ENCODE data around the gene SLC6A9. TPM values are rescaled to one million over a fixed set of nuclear protein-coding genes. Genes with fewer than 3 reads are reported as not detected.

SLC6A9 gene
- total and polyA plus RNA-seq, 8 donors, result 1.1 to 40.8 (median 2.3) TPM; not detected in 1

- WGBS, 5 donors, result 86 to 91% (median 87%) methylated on average over 18 to 20 of the region's 20 CpGs
- DNase-seq, result no peak
- Histone ChIP-seq H3K4me1 (peaks cover 0 to 4% (median 0%) of the 10 kb centered on the region in 4 donors), H3K36me3 (peaks cover 0 to 20% (median 7%) of the 10 kb centered on the region in 4 donors), H3K27me3 (no peaks in the 10 kb centered on the region), H3K27ac (no peak overlapping the region), H3K4me3 (no peak overlapping the region), H3K9me3 (no peaks in the 10 kb centered on the region)
- intact Hi-C loops (cut with DNase I; ENCODE audit: low total_unique reads), result no loop called here
- TF ChIP-seq POLR2A (IDR thresholded peaks at IDR 0.05) (no peak), CTCF (IDR thresholded peaks at IDR 0.05) (no peak), POLR2AphosphoS5 (IDR thresholded peaks at IDR 0.05) (no peak), EP300 (IDR thresholded peaks at IDR 0.05) (no peak)
Observed at GRCh38 chr1:44016041-44016889, 15.0 kb downstream of the SLC6A9 start.

- H3K36me3 ChIP-seq, result peaks cover 0 to 16% (median 3%) of the 10 kb centered on the region in 4 donors
- DNase-seq, result no peak
- no peak overlapping the region for H3K4me3 ChIP-seq
- H3K9me3 ChIP-seq, result no peaks in the 10 kb centered on the region
- no peaks in the 10 kb centered on the region for H3K27me3 ChIP-seq
- WGBS, 5 donors, result 59 to 76% (median 70%) methylated on average over 3 of the region's 3 CpGs
- H3K27ac ChIP-seq, result no peak overlapping the region
- TF ChIP-seq POLR2A (IDR thresholded peaks at IDR 0.05) (no peak), POLR2AphosphoS5 (IDR thresholded peaks at IDR 0.05) (no peak), EP300 (IDR thresholded peaks at IDR 0.05) (no peak), CTCF (IDR thresholded peaks at IDR 0.05) (no peak)
- intact Hi-C loops (cut with DNase I; ENCODE audit: low total_unique reads), result no loop called here
- H3K4me1 ChIP-seq, result peaks cover 0 to 4% (median 0%) of the 10 kb centered on the region in 4 donors
Observed at GRCh38 chr1:44015206-44015605, 16.1 kb downstream of the SLC6A9 start.

GRCh38 chr1:44014365-44015104, 16.7 kb downstream of the SLC6A9 start:
- Histone ChIP-seq H3K27me3 (no peaks in the 10 kb centered on the region), H3K9me3 (no peaks in the 10 kb centered on the region), H3K4me3 (no peak overlapping the region), H3K4me1 (peaks cover 0 to 4% (median 0%) of the 10 kb centered on the region in 4 donors), H3K36me3 (peaks cover 0 to 17% (median 2%) of the 10 kb centered on the region in 4 donors), H3K27ac (no peak overlapping the region)
- intact Hi-C loops (cut with DNase I; ENCODE audit: low total_unique reads), result no loop called here
- no peak for DNase-seq
- no peak for TF ChIP-seq POLR2AphosphoS5 (IDR thresholded peaks at IDR 0.05)
- TF ChIP-seq EP300 (IDR thresholded peaks at IDR 0.05), result no peak
- no peak for TF ChIP-seq POLR2A (IDR thresholded peaks at IDR 0.05)
- no peak for TF ChIP-seq CTCF (IDR thresholded peaks at IDR 0.05)
- 65 to 70% (median 66%) methylated on average over 6 to 8 of the region's 8 CpGs for WGBS, 5 donors

- WGBS, 5 donors, result 72 to 86% (median 79%) methylated on average over 4 to 5 of the region's 5 CpGs
- no peaks in the 10 kb centered on the region for H3K9me3 ChIP-seq
- H3K27ac ChIP-seq, result no peak overlapping the region
- no peak for TF ChIP-seq EP300 (IDR thresholded peaks at IDR 0.05)
- no peak for TF ChIP-seq CTCF (IDR thresholded peaks at IDR 0.05)
- TF ChIP-seq POLR2A (IDR thresholded peaks at IDR 0.05), result no peak
- H3K36me3 ChIP-seq, result peaks cover 0 to 21% (median 3%) of the 10 kb centered on the region in 4 donors
- H3K27me3 ChIP-seq, result no peaks in the 10 kb centered on the region
- H3K4me1 ChIP-seq, result peaks cover 0 to 4% (median 0%) of the 10 kb centered on the region in 4 donors
- intact Hi-C loops (cut with DNase I; ENCODE audit: low total_unique reads), result no loop called here
- no peak overlapping the region for H3K4me3 ChIP-seq
- no peak for DNase-seq
Observed at GRCh38 chr1:44013949-44014348, 17.3 kb downstream of the SLC6A9 start.
